Coronary artery (tissue), 2 donors: ENCODE results near the gene USP17L13.
"Not testable (repeated sequence)": the region's sequence is repeated elsewhere in the genome, so short reads cannot be mapped to it uniquely, and the experiment has no call there.

Source experiments
- DNase-seq: peaks from one replicate; pipeline ENCODE4 v3.0.0-alpha.2; 2017; ENCODE audit warnings: low spot score
- H3K27ac ChIP-seq, 2 donors: fragments of 200-600 bp; sonication (generic); one replicate each; pipeline ENCODE4 v1.5.1; 2016 to 2019
- H3K4me3 ChIP-seq: fragments of 200-600 bp; sonication (generic); 2 replicates; pipeline ENCODE4 v1.5.1; 2016; ENCODE audit warnings: mild to moderate bottlenecking, moderate library complexity

USP17L13 gene, protein sequence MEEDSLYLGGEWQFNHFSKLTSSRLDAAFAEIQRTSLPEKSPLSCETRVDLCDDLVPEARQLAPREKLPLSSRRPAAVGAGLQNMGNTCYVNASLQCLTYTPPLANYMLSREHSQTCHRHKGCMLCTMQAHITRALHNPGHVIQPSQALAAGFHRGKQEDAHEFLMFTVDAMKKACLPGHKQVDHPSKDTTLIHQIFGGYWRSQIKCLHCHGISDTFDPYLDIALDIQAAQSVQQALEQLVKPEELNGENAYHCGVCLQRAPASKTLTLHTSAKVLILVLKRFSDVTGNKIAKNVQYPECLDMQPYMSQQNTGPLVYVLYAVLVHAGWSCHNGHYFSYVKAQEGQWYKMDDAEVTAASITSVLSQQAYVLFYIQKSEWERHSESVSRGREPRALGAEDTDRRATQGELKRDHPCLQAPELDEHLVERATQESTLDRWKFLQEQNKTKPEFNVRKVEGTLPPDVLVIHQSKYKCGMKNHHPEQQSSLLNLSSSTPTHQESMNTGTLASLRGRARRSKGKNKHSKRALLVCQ

DNA sequence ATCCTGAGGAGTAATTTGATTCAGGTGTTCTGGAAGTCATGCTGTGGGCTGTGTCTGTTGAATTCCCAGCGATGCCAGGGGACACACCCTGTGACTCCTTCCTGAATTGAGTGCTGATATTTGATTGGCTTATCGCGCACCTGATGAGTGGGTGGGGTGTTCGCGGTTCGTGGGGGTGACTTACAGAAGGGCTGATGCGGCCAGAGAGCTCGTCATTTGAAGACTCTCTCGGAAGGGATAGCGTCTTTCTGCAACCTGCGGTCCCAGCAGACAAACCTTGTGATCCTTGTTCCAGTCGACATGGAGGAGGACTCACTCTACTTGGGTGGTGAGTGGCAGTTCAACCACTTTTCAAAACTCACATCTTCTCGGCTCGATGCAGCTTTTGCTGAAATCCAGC, at the start of gene USP17L13:
Gene USP17L13, plus strand, starts transcription at position 301 of the 400 bp plus-strand sequence. Its CDS starts 0 bp downstream, at position 301.
- not testable (repeated sequence) for H3K27ac ChIP-seq, DNase-seq, H3K4me3 ChIP-seq

GRCh38 chr4:9210357-9210756, 14.3 kb upstream of the USP17L13 start, which contains the start of gene USP17L10:
Gene USP17L10, plus strand, starts transcription at chr4:9210657. Its CDS starts 0 bp downstream, at chr4:9210657.
- not testable (repeated sequence) for H3K27ac ChIP-seq, DNase-seq, H3K4me3 ChIP-seq

DNA sequence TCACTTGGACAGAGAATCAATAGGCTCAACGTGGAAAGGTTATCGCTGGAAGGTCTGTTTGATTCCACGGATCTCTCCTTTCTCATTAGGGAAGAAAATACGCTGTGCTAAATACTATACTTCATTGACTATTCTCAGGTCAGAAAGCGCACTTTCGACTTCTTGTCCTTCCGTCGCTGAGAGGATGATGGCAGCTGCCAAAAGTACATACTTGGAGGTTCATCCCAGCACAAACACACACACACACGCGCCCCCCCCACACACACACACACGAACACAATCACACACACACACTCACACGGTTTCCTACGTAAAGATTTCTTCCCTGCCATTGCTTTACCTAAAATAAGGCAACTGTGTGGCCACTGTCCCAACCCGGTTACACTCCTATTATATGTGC, 10.0 kb upstream of the USP17L13 start:
- not testable (repeated sequence) for DNase-seq, H3K4me3 ChIP-seq

DNA sequence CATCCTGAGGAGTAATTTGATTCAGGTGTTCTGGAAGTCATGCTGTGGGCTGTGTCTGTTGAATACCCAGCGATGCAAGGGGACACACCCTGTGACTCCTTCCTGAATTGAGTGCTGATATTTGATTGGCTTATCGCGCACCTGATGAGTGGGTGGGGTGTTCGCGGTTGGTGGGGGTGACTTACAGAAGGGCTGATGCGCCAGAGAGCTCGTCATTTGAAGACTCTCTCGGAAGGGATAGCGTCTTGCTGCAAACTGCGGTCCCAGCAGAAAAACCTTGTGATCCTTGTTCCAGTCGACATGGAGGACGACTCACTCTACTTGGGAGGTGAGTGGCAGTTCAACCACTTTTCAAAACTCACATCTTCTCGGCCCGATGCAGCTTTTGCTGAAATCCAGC, 9.6 kb upstream of the USP17L13 start, which contains the start of gene USP17L11:
Gene USP17L11, plus strand, starts transcription at position 301 of the 400 bp plus-strand sequence. Its CDS starts 0 bp downstream, at position 301.
- H3K4me3 ChIP-seq, DNase-seq, H3K27ac ChIP-seq: not testable (repeated sequence)

More for the DNA sequence above, 10.0 kb upstream of the USP17L13 start:
- not testable (repeated sequence) for H3K27ac ChIP-seq

GRCh38 chr4:9219852-9220251, 4.8 kb upstream of the USP17L13 start, which contains the start of gene USP17L12:
Gene USP17L12, plus strand, starts transcription at chr4:9220152. Its CDS starts 0 bp downstream, at chr4:9220152.
- not testable (repeated sequence) for H3K27ac ChIP-seq, DNase-seq, H3K4me3 ChIP-seq

GRCh38 chr4:9230249-9230648, 5.6 kb downstream of the USP17L13 start:
- H3K4me3 ChIP-seq, DNase-seq, H3K27ac ChIP-seq: not testable (repeated sequence)

DNA sequence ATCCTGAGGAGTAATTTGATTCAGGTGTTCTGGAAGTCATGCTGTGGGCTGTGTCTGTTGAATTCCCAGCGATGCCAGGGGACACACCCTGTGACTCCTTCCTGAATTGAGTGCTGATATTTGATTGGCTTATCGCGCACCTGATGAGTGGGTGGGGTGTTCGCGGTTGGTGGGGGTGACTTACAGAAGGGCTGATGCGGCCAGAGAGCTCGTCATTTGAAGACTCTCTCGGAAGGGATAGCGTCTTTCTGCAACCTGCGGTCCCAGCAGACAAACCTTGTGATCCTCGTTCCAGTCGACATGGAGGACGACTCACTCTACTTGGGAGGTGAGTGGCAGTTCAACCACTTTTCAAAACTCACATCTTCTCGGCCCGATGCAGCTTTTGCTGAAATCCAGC, 9.4 kb downstream of the USP17L13 start, which contains the start of gene USP17L15:
Gene USP17L15, plus strand, starts transcription at position 301 of the 400 bp plus-strand sequence. Its CDS starts 0 bp downstream, at position 301.
- not testable (repeated sequence) for DNase-seq, H3K4me3 ChIP-seq, H3K27ac ChIP-seq

DNA sequence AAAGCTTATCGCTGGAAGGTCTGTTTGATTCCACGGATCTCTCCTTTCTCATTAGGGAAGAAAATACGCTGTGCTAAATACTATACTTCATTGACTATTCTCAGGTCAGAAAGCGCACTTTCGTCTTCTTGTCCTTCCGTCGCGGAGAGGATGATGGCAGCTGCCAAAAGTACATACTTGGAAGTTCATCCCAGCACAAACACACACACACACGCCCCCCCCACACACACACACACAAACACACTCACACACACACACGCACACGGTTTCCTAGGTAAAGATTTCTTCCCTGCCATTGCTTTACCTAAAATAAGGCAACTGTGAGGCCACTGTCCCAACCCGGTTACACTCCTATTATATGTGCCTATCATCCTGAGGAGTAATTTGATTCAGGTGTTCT, 13.8 kb downstream of the USP17L13 start:
- H3K4me3 ChIP-seq, H3K27ac ChIP-seq: not testable (repeated sequence)
- peak; percentile 40 for DNase-seq

GRCh38 chr4:9243579-9243978, 18.9 kb downstream of the USP17L13 start, which contains the start of gene USP17L17:
Gene USP17L17, plus strand, starts transcription at chr4:9243879. Its CDS starts 0 bp downstream, at chr4:9243879.
- H3K4me3 ChIP-seq, DNase-seq, H3K27ac ChIP-seq: not testable (repeated sequence)

DNA sequence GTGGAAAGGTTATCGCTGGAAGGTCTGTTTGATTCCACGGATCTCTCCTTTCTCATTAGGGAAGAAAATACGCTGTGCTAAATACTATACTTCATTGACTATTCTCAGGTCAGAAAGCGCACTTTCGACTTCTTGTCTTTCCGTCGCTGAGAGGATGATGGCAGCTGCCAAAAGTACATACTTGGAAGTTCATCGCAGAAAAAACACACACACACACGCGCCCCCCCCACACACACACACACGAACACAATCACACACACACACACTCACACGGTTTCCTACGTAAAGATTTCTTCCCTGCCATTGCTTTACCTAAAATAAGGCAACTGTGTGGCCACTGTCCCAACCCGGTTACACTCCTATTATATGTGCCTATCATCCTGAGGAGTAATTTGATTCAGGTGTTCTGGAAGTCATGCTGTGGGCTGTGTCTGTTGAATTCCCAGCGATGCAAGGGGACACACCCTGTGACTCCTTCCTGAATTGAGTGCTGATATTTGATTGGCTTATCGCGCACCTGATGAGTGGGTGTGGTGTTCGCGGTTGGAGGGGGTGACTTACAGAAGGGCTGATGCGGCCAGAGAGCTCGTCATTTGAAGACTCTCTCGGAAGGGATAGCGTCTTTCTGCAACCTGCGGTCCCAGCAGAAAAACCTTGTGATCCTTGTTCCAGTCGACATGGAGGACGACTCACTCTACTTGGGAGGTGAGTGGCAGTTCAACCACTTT, 23.4 kb downstream of the USP17L13 start, which contains the start of gene USP17L18:
Gene USP17L18, plus strand, starts transcription at position 678 of the 728 bp plus-strand sequence. Its CDS starts 0 bp downstream, at position 678.
- DNase-seq: peak; percentile 41
- H3K4me3 ChIP-seq, H3K27ac ChIP-seq: not testable (repeated sequence)

- not testable (repeated sequence) for H3K4me3 ChIP-seq, DNase-seq
Measured at GRCh38 chr4:9253078-9253477, 28.4 kb downstream of the USP17L13 start, which contains the start of gene USP17L19. Gene USP17L19, plus strand, starts transcription at chr4:9253378. Its CDS starts 0 bp downstream, at chr4:9253378.

GRCh38 chr4:9257824-9258223, 33.1 kb downstream of the USP17L13 start, which contains the start of gene USP17L20:
Gene USP17L20, plus strand, starts transcription at chr4:9258124. Its CDS starts 0 bp downstream, at chr4:9258124.
- not testable (repeated sequence) for H3K27ac ChIP-seq, H3K4me3 ChIP-seq, DNase-seq

More at GRCh38 chr4:9253078-9253477, 28.4 kb downstream of the USP17L13 start, which contains the start of gene USP17L19:
- H3K27ac ChIP-seq: not testable (repeated sequence)

DNA sequence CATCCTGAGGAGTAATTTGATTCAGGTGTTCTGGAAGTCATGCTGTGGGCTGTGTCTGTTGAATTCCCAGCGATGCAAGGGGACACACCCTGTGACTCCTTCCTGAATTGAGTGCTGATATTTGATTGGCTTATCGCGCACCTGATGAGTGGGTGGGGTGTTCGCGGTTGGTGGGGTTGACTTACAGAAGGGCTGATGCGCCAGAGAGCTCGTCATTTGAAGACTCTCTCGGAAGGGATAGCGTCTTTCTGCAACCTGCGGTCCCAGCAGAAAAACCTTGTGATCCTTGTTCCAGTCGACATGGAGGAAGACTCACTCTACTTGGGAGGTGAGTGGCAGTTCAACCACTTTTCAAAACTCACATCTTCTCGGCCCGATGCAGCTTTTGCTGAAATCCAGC, 37.9 kb downstream of the USP17L13 start, which contains the start of gene USP17L21:
Gene USP17L21, plus strand, starts transcription at position 301 of the 400 bp plus-strand sequence. Its CDS starts 0 bp downstream, at position 301.
- DNase-seq, H3K4me3 ChIP-seq, H3K27ac ChIP-seq: not testable (repeated sequence)

- DNase-seq, H3K27ac ChIP-seq, H3K4me3 ChIP-seq: not testable (repeated sequence)
Measured at GRCh38 chr4:9267319-9267718, 42.6 kb downstream of the USP17L13 start, which contains the start of gene USP17L22. Gene USP17L22, plus strand, starts transcription at chr4:9267619. Its CDS starts 0 bp downstream, at chr4:9267619.

GRCh38 chr4:9271719-9272118, 47.0 kb downstream of the USP17L13 start:
- not testable (repeated sequence) for H3K27ac ChIP-seq, DNase-seq, H3K4me3 ChIP-seq
